GM19438 (cell line): ENCODE results near the gene MAP2K2.

Experiments
- ATAC-seq: cut with Tn5 transposase; IDR thresholded peaks from one replicate; pipeline ENCODE4 v1.9.1; 2021; ENCODE audit warnings: low read depth; ENCODE audit not compliant: unreplicated experiment

The MAP2K2 gene

DNA sequence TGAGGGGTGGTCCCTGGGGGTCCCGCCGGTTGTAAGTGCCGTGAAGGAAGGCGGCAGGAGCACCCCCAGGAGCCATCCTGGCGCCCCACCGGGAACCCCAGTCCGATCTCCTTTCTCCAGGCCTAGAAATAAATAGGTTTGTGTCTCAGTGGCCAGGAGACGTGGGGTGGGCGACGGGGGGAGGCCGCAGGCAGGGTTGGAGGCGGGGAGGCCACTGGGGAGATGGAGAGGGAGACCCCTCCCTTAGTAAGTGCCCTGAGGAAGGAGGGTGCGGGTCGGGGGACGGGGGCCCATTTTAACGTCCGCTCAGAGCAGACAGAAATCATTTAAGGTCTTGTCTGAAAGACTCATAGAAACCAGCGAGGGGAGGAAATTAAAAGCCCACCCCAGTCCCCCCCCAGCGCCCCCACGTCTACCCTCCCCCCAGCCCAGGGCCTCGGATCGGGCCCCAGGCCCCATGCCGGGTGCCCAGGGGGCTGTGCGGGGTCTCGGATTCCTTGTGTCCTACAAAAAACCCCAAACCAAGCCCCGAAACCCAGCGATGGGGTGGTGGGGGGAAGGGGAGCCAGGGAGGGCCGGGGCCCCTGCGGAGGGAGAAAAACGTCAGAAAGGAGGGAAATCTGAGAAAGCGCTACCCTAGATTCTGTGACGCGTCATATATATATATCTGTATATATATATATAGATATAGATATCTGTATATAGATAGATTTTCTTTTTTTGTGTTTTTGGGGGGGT is 76.8 kb downstream of the MAP2K2 start:
- no peak for ATAC-seq

DNA sequence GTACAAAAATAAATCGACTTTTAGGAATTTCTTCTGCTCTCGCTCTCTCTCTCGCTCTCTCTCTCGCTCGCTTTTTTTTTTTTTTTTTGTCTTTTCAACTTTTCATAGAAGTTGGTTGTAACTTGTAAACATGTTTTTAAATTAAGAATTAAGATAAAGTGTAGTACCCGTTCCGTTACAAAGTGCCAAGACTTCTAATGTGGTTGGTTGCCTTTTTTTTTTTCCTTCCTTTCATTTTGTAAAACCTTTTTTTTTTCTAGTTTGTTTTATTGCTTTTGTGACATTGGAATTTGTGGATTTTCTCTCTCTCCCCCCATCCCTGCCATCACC is 77.6 kb downstream of the MAP2K2 start:
- ATAC-seq: no peak

DNA sequence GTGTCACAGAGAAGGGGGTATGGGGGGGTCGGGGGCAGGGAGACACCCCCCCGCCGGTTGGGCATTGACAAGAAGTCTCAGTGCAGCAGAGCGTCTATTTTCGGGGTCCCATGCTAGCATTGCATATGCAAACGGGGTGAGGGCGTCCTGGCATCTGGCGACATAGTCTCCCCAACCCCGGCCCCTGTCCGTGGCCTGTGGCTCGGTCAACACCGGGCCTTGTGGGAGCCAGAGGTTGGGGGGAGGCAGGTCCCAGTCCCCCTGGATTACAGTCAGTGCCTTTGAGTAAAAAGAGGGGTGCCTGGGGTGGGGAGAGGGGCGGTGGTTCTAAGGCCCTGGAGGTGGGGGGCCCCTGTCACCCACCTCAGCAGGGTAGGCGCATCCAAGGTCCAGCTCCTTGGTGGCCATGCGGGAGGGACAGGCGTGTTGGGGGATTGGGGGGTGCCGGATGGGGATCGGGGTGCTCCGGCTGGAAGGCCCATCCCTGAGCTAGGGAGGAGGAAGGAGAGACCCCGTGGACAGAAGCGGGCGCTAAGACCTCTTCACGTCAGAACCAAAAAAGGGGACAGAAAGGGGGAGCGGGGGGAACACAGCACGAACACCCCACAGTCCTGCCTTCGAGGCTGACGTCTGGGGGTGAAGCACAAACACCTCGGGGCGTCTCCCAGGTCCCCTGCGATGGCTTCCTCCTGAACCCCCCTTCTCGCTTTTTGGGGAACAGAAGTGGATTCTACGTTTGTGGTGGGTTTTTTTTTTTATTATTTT is 78.1 kb downstream of the MAP2K2 start:
- no peak for ATAC-seq

DNA sequence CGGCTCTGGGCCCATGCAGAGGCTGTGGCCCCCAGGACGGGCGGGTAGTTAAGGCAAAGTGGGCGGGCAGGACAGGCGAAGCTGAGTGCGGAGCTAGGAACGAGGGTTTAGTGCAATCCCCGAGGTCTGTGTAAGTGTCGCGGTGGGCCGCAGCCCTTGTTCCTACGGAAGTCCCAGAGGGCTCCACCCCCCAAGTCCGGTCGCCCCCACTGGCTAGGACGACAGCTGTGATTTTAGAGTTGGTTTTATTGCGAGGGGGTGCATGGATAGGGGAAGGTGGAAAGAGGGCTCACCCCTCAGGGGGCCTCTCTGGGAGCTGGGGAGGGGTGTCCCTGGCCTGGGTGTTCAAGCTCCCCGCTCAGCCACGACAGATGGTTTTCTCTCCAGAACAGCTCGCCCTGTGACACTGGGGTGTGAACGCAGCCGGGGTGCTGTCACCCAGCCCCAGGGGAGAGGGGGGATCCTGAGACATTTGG is 78.9 kb downstream of the MAP2K2 start:
- no peak for ATAC-seq

- ATAC-seq: no peak
These were observed 79.8 kb downstream of the MAP2K2 start for GRCh38 chr19:4043966-4044715.

GRCh38 chr19:4043401-4043800 is 80.5 kb downstream of the MAP2K2 start:
- ATAC-seq: no peak

DNA sequence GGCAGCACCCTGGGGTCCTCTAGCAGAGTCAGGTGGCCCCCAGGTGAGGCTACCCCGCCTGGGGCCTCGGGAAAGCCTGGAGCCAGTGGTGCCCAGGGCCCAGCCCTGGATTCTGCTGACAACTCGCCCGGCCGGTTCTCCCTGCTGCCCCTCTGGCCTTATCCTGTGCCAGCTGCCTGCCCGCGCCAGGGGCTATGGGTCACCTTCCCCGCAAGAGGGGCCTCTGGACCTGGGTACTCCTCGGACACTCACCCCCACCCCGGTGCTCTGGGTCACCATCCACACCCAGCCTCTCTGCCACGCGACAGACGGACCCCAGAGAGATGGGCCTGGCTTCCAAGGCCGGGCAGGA is 81.2 kb downstream of the MAP2K2 start:
- ATAC-seq: no peak

DNA sequence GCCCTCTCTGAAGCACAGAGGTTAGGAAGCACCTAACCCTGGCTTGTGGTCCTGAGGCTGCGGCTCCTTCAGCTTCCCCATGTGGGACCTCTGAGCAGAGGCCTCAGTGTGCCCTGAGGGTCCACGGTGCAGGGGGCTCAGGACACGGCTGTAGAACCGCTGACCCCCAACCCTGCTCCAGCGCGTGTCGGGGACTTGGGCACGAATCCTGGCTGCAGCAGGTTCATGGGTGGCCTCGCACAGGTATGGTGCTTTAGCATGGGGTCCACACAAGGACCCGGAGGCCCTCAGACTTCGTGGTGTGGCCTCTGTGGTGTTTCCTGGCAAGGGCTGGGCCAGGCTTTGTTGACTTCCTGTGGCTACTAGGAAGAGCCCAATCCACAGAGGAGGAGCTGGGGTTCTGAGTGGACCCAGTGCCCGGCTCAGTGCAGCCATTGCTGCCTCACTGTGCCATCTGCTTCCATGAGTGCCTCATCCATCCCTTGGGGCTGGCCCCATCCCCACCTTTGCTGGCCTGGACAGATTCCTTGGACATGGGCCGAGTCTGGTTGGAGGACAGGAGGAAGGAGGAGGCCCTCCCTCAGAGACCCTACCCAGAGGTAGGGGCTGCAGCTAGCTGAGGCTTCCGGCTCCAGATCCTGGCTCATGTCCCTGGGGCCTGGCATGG is 81.7 kb downstream of the MAP2K2 start:
- ATAC-seq: no peak
